ENCODE results near the gene STK25. TPM values are rescaled to one million over a fixed set of nuclear protein-coding genes. Genes with fewer than 3 reads are reported as not detected.

STK25 gene
- total and polyA plus RNA-seq, 2 of the 8 experiments (the other 6 are each of a cell fraction or from before 2014, with no cell fraction given), result 159 to 546 TPM

DNA sequence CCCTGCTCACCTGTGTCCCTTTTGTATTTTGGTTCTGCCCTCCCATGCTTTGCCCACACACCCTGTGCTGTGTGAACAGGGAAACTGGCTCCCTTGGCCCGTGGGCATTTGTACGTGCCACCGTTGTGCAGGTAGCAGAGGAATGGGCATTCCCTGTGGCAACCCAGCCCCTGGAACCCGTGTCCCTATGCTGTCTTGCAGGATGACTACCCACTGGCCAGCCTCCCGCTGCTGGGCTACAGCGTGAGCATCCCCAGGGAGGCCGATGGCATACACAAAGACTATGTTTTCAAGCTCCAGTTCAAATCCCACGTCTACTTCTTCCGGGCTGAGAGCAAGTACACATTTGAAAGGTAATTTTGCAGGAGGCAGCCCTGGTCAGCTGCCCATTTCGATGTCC lies 15.3 kb downstream of the STK25 start (continued):
- TF ChIP-seq JUND (IDR thresholded peaks at IDR 0.05; ENCODE audit: low read length), result no peak
- TF ChIP-seq TBP (IDR thresholded peaks at IDR 0.05; ENCODE audit: low read depth, low read length), result no peak
- TF ChIP-seq SIN3A (conservative IDR thresholded peaks at IDR 0.05 in 1 of 2, IDR thresholded peaks at IDR 0.05 in 1 of 2; ENCODE audit: low read depth in 1 of 2, low read length in 2 of 2), result no peak
- no peak for TF ChIP-seq PHF8 (conservative IDR thresholded peaks at IDR 0.05; ENCODE audit: low read depth, low read length)
- no peak for TF ChIP-seq POLR2A (IDR thresholded peaks at IDR 0.05; ENCODE audit: control extremely low read depth in 1 of 2, low read depth in 2 of 2, low read length in 2 of 2)
- no peak for TF ChIP-seq BCL11A (IDR thresholded peaks at IDR 0.05; ENCODE audit: low read depth in 2 of 2, low read length in 2 of 2)
- no peak for TF ChIP-seq GTF2F1 (IDR thresholded peaks at IDR 0.05; ENCODE audit: borderline replicate concordance, low read depth, low read length)
- no peak for TF ChIP-seq GABPA (IDR thresholded peaks at IDR 0.05; ENCODE audit: borderline replicate concordance, insufficient read depth, low read length)
- TF ChIP-seq RXRA (IDR thresholded peaks at IDR 0.05; ENCODE audit: insufficient read depth, low read depth, low read length), result no peak
